Stimulated activated CD8-positive, alpha-beta memory T cell treated with anti-CD3 and anti-CD28 coated beads, Interleukin-15, amount 100 ng/mL, for 48 hours (primary cell): ENCODE results near the gene PKIB.
"Not testable (repeated sequence)": the region's sequence is repeated elsewhere in the genome, so short reads cannot be mapped to it uniquely, and the experiment has no call there.

Experiments
- DNase-seq, 2 donors: peaks; one replicate each; pipeline ENCODE4 v3.0.0-alpha.2; 2020; ENCODE audit warnings: low read depth in 2 of 2

PKIB gene

GRCh38 chr6:122620902-122621301 lies 10.7 kb downstream of the PKIB start:
- no peak for DNase-seq

- no peak for DNase-seq
Measured at GRCh38 chr6:122621638-122622037, 11.4 kb downstream of the PKIB start.

GRCh38 chr6:122622479-122622878 lies 12.3 kb downstream of the PKIB start:
- DNase-seq: no peak

- DNase-seq: no peak
Measured at GRCh38 chr6:122623279-122623678, 13.1 kb downstream of the PKIB start.

- DNase-seq: no peak
Measured at GRCh38 chr6:122624853-122625252, 14.6 kb downstream of the PKIB start.

GRCh38 chr6:122628714-122629113 lies 18.5 kb downstream of the PKIB start:
- DNase-seq: no peak

GRCh38 chr6:122631571-122632249 lies 21.5 kb downstream of the PKIB start:
- no peak for DNase-seq

- DNase-seq: no peak
Measured at GRCh38 chr6:122640366-122640765, 30.2 kb downstream of the PKIB start.

GRCh38 chr6:122641819-122642218 lies 31.6 kb downstream of the PKIB start:
- no peak for DNase-seq

GRCh38 chr6:122642604-122643003 lies 32.4 kb downstream of the PKIB start:
- not testable (repeated sequence) for DNase-seq

- DNase-seq: no peak
Measured at GRCh38 chr6:122645256-122645655, 35.1 kb downstream of the PKIB start.

GRCh38 chr6:122647765-122648164 lies 37.6 kb downstream of the PKIB start:
- no peak for DNase-seq

GRCh38 chr6:122648726-122649125 lies 38.5 kb downstream of the PKIB start:
- DNase-seq: no peak

GRCh38 chr6:122649701-122650100 lies 39.5 kb downstream of the PKIB start:
- DNase-seq: no peak

- DNase-seq: no peak
Measured at GRCh38 chr6:122650403-122650802, 40.2 kb downstream of the PKIB start.

- no peak for DNase-seq
Measured at GRCh38 chr6:122651031-122651430, 40.8 kb downstream of the PKIB start.

- no peak for DNase-seq
Measured at GRCh38 chr6:122651604-122652003, 41.4 kb downstream of the PKIB start.

GRCh38 chr6:122652431-122652830 lies 42.2 kb downstream of the PKIB start:
- DNase-seq: no peak

- DNase-seq: no peak
Measured at GRCh38 chr6:122653094-122653493, 42.9 kb downstream of the PKIB start.

- DNase-seq: no peak
Measured at GRCh38 chr6:122654012-122654411, 43.8 kb downstream of the PKIB start.

- DNase-seq: no peak
Measured at GRCh38 chr6:122657601-122658000, 47.4 kb downstream of the PKIB start.

GRCh38 chr6:122660296-122660695 lies 50.1 kb downstream of the PKIB start:
- DNase-seq: no peak

- no peak for DNase-seq
Measured at GRCh38 chr6:122663981-122664380, 53.8 kb downstream of the PKIB start.

GRCh38 chr6:122665929-122666328 lies 55.7 kb downstream of the PKIB start:
- DNase-seq: no peak
